Heart left ventricle (tissue), 13 donors: Measurements from ENCODE around the gene DNASE1L1.
"Not testable (repeated sequence)": the region's sequence is repeated elsewhere in the genome, so short reads cannot be mapped to it uniquely, and the experiment has no call there.

ENCODE experiments used
- CTCF ChIP-seq, 12 donors: fragments of 200-600 bp; sonication (generic) in 4 of 12; IDR thresholded peaks; one replicate each; pipeline versions ENCODE4 v1.5.0 to v1.8.0; 2018 to 2022; ENCODE audit warnings: antibody characterized with exemption in 12 of 12, mild to moderate bottlenecking in 5 of 12
- POLR2A ChIP-seq, 2 donors: fragments of 450-650 bp; IDR thresholded peaks; one replicate each; pipeline ENCODE4 v1.6.1; 2017; ENCODE audit warnings: antibody characterized with exemption in 2 of 2, mild to moderate bottlenecking in 2 of 2, moderate library complexity in 2 of 2
- donor health status: ischemic (EF 13 %, LVEDD 7.1; RV severe dilation, severe dysfunction).
- donor health status: DM: no; HTN: yes; CAD: no.
- donor health status: DM: no; HTN: no; CAD: no.
- donor health status: ischemic (EF 25% LVEDD 6.9; RV normal size, moderate dysfunction).
- donor health status: ischemic (EF 25% LVEDD 5.7; RV mildly dilated, moderate dysfunction).
- donor health status: ischemic (EF 35%, LVEDD 5.7; RV mildly dilated, moderate dysfunction).
- donor health status: nonischemic (EF 11% LVEDD 7.7; RV severe dilation, severe dysfunction).
- donor health status: DM: yes; HTN: yes; CAD: no.
- donor health status: PGD.
- donor health status: ischemic (EF 29% LVEDD 5.4; RV normal size, mild dysfunction).
- donor health status: nonischemic (EF 23%, LVEDD 6.1; RV moderate dilation, normal function).

- not testable (repeated sequence) for TF ChIP-seq CTCF, POLR2A (IDR thresholded peaks at IDR 0.05)
These were observed 21.0 kb downstream of the DNASE1L1 start for GRCh38 chrX:154388094-154388493.
